Gastrocnemius medialis (tissue), 4 donors: Measurements from ENCODE around the gene TCF4.

ENCODE experiments used
- POLR2A ChIP-seq, 2 donors: fragments of 450-650 bp; IDR thresholded peaks; one replicate each; pipeline ENCODE4 v1.6.1; 2017; ENCODE audit warnings: antibody characterized with exemption in 2 of 2, mild to moderate bottlenecking in 2 of 2, moderate library complexity in 2 of 2
- TF ChIP-seq, protein P1 (sequence below), 5 experiments: fragments of 450-650 bp in 3 of 5; fragments of 200-600 bp in 2 of 5; sonication (generic) in 2 of 5; IDR thresholded peaks in 4 of 5; conservative IDR thresholded peaks in 1 of 5; 1 replicate in 4 of 5; 2 replicates in 1 of 5; pipeline ENCODE4 v1.5.1; 2016 to 2019; ENCODE audit warnings: antibody characterized with exemption in 5 of 5, mild to moderate bottlenecking in 3 of 5, moderate library complexity in 3 of 5

DNA sequence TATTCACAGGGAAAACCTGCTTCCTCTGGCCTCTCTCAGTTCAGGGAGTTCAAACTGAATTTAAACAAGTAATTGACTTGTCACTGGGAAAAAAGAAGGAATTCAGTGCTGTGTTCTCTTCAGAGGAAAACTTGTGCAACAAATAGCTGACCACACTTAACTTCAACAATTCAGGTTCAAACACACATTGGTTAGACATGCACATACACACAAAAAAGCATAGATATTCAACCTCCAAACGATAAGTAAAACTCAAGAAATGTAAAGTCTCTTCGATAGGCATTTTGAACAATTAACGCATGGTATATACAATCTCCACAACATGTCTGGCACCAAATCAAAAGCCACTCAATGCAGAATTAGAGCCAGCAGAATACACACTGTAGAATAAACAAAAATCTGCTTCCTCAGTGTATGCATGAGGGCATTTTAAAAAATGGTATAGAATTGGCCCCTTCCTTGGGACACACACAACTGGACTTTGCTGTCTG, 269.0 kb downstream of the TCF4 start:
- TF ChIP-seq, protein P1, sequence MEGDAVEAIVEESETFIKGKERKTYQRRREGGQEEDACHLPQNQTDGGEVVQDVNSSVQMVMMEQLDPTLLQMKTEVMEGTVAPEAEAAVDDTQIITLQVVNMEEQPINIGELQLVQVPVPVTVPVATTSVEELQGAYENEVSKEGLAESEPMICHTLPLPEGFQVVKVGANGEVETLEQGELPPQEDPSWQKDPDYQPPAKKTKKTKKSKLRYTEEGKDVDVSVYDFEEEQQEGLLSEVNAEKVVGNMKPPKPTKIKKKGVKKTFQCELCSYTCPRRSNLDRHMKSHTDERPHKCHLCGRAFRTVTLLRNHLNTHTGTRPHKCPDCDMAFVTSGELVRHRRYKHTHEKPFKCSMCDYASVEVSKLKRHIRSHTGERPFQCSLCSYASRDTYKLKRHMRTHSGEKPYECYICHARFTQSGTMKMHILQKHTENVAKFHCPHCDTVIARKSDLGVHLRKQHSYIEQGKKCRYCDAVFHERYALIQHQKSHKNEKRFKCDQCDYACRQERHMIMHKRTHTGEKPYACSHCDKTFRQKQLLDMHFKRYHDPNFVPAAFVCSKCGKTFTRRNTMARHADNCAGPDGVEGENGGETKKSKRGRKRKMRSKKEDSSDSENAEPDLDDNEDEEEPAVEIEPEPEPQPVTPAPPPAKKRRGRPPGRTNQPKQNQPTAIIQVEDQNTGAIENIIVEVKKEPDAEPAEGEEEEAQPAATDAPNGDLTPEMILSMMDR (IDR thresholded peaks at IDR 0.05 in 4 of 5, conservative IDR thresholded peaks at IDR 0.05 in 1 of 5) = no peak
- no peak for TF ChIP-seq POLR2A (IDR thresholded peaks at IDR 0.05)
